PC-9 (cell line): ENCODE measurements around the gene HOXA4.

Experiments used
- CTCF ChIP-seq: fragments of 200-600 bp; sonication (generic); conservative IDR thresholded peaks from 2 replicates; pipeline ENCODE4 v1.6.1; 2017; ENCODE audit warnings: mixed run types, antibody characterized with exemption, mild to moderate bottlenecking, moderate library complexity
- EZH2 ChIP-seq: fragments of 200-600 bp; sonication (generic); IDR thresholded peaks from 2 replicates; pipeline ENCODE4 v1.8.0; 2017; ENCODE audit warnings: antibody characterized with exemption, low read depth

- TF ChIP-seq CTCF, result no peak
- no peak for TF ChIP-seq EZH2
These were observed 25.9 kb upstream of the HOXA4 start, which contains the start of gene HOXA7 for GRCh38 chr7:27156508-27156898.
